GM10248 (cell line): ENCODE results near the gene TCFL5.

Experiments
- CTCF ChIA-PET: fragments of 300-600 bp; sonication (Branson Sonifier 250); formaldehyde crosslinking; extraction: SDS; loops from one replicate; lab custom pipeline; 2021; ENCODE audit warnings: antibody characterized with exemption; lab: Yijun Ruan, JAX
- POLR2A ChIA-PET: fragments of 350-650 bp; sonication (Branson Sonifier 250); formaldehyde crosslinking; extraction: SDS; loops from one replicate; lab custom pipeline; 2020; ENCODE audit warnings: antibody characterized with exemption; lab: Yijun Ruan, JAX
- DNase-seq: peaks from one replicate; pipeline ENCODE4 v3.0.0; 2012; ENCODE audit errors: extremely low spot score
- CTCF ChIP-seq: IDR thresholded peaks from 2 replicates; pipeline ENCODE4 v1.5.1; 2012; ENCODE audit warnings: mild to moderate bottlenecking, low read depth; ENCODE audit errors: extremely low read depth, missing control alignments, control extremely low read depth

The TCFL5 gene

GRCh38 chr20:62860924-62861691 is 514 bp downstream of the TCFL5 start:
- TF ChIP-seq CTCF, result no peak
- POLR2A ChIA-PET, result interaction anchor here (0.9 kb wide), 1 partner anchor 67 kb away, joined by 3 read pairs; no protein-coding TSS in a partner anchor
- CTCF ChIA-PET, result interaction anchor here (1.4 to 2.6 kb wide), 4 partner anchors 13 to 148 kb away, joined by 5 to 9 read pairs (median 6); no protein-coding TSS in a partner anchor
- DNase-seq, result no peak

- no peak for TF ChIP-seq CTCF
- ChIA-PET CTCF (interaction anchor here (2.1 to 2.5 kb wide), 2 partner anchors 13 to 37 kb away, joined by 5 to 6 read pairs; no protein-coding TSS in a partner anchor), POLR2A (no interaction called here)
- DNase-seq, result no peak
Measured at GRCh38 chr20:62860391-62860923, 1.2 kb downstream of the TCFL5 start.

GRCh38 chr20:62859721-62860120 is 1.9 kb downstream of the TCFL5 start:
- no peak for DNase-seq
- ChIA-PET POLR2A (no interaction called here), CTCF (interaction anchor here (0.8 to 2.5 kb wide), 3 partner anchors 10 to 37 kb away, joined by 3 to 5 read pairs (median 3); no protein-coding TSS in a partner anchor)
- TF ChIP-seq CTCF, result no peak

- POLR2A ChIA-PET, result no interaction called here
Measured at GRCh38 chr20:62858058-62858830, 3.4 kb downstream of the TCFL5 start.

GRCh38 chr20:62856931-62857619 is 4.5 kb downstream of the TCFL5 start:
- DNase-seq, result no peak
- ChIA-PET POLR2A (interaction anchor here (0.6 kb wide), 1 partner anchor 507 kb away, joined by 3 read pairs; no protein-coding TSS in a partner anchor), CTCF (interaction anchor here (1.2 to 1.8 kb wide), 2 partner anchors 11 to 61 kb away, joined by 3 to 5 read pairs; no protein-coding TSS in a partner anchor)
- no peak for TF ChIP-seq CTCF

More at GRCh38 chr20:62858058-62858830, 3.4 kb downstream of the TCFL5 start:
- no peak for TF ChIP-seq CTCF
- DNase-seq, result no peak
- CTCF ChIA-PET, result interaction anchor here (0.6 to 2.5 kb wide), 4 partner anchors 9 to 347 kb away, joined by 3 to 5 read pairs (median 4); no protein-coding TSS in a partner anchor
